Liver (tissue), 3 donors: Measurements from ENCODE around the gene ADAMTS2.

Experiments
- CTCF ChIP-seq: fragments of 150-350 bp; IDR thresholded peaks from 2 replicates; pipeline ENCODE4 v1.5.1; 2017; ENCODE audit warnings: improper control_type of control experiment, low read depth, low read length; ENCODE audit not compliant: missing input control
- RAD21 ChIP-seq, 2 donors: IDR thresholded peaks; 2 replicates each; pipeline ENCODE4 v1.6.1; 2016; ENCODE audit warnings: antibody characterized with exemption in 2 of 2, mild to moderate bottlenecking in 2 of 2
- donor health status: healthy.
- donor health status: healthy.

- TF ChIP-seq CTCF (no peak), RAD21 (IDR thresholded peaks at IDR 0.05) (no peak)
Observed at GRCh38 chr5:179254638-179255271, 90.5 kb downstream of the ADAMTS2 start.
